T-helper 9 cell (primary cell): ENCODE measurements around the gene ATXN3.

Experiments
- DNase-seq: peaks from one replicate; pipeline ENCODE4 v3.0.0-alpha.2; 2020
- total RNA-seq, 2 donors: gene quantifications; one replicate each; lab custom pipeline; 2026; lab: John Stamatoyannopoulos, UW

Gene ATXN3
- 33.3 to 80.0 reads per million in 2 donors for total RNA-seq

DNA sequence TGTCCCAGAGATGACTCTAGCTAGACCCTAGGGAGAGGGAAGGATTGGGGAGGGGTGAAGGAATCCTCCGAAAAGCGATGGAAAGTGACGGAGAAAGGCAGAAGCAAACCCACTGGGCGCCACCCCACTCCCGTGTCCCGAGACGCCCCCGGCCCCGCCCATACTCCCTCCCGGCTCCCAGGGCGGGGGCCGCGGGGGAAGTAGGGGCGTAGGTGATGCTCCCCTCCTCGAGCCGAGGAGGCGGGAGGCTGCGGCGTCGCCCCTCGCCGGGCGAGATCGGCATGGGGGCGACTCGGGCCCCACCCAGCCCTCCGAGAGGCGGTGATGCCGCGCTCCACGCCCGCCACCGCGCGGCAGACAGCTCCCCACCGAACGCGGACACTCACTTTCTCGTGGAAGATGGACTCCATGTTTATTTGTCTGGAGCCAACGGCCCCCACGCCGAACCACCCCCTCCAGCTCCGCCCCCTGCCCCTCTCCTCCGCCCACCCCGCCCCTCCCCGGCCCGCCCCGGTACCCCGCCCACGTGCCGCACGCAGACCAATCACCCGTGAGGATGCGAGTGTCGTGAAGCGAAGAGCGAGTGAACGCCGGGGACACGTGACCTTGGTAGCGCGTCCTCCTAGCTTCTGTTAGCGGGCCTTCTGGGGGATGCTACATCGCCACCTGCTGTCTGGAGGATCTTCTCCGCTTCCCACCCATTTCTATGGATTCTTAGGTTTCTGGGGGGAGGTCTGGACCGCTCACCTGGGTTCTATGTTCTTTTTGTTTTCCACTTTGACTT is at the start of gene ATXN3:
Gene ATXN3, minus strand, starts transcription at position 440 of the 784 bp plus-strand sequence. Its CDS starts 30 bp downstream, at position 410.
- DNase-seq: peak; percentile 95

DNA sequence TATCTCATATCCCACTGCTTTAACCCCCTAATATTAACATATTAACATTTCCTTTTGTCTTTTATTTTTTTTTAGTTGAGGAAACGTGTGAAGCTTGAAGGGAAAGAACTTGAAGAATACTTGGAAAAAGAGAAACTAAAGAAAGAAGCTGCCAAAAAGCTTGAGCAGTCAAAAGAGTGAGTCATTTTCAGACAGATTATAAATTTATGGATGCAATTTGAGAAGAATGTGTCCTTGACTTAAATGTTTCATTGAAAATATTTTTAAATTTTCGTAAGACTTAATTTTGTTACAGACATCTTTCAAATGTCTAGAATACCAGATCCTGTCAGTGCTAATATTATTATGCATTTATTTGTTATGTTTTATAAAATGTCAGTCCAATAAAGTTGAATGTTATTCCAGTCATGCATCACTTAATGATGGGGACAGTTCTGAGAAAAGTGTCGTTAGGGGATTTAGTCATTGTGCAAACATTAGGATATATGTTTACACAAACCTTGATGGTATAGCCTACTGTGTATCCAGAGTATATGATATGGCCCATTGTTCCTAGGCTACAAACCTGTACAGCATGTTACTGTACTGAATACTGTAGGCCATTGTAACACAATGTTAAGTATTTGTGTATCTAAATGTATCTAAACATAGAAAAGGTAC is 48.0 kb upstream of the ATXN3 start:
- no peak for DNase-seq

- DNase-seq: no peak
Measured at GRCh38 chr14:92153581-92153980, 47.2 kb upstream of the ATXN3 start.

GRCh38 chr14:92144708-92145107 is 38.3 kb upstream of the ATXN3 start:
- DNase-seq: no peak

- DNase-seq: no peak
Measured at GRCh38 chr14:92143962-92144361, 37.6 kb upstream of the ATXN3 start.

DNA sequence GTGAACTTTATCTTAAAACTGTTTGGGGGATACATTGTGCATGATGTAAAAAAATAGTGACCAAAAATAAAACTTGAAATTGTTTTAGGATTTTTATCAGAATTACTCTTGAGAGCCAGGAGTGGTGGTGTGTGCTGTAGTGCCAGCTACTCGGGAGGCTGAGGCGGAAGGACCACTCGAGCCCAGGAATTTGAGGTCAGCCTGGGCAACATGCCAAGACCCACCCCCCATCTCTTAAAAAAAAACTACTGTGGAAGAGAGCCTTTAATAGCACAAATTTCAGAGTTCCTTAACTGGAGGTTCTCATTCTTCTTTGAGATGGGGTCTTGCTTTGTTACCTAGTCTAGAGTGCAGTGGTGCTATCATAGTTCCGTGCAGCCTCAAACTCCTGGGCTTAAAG is 36.9 kb upstream of the ATXN3 start:
- DNase-seq: no peak

GRCh38 chr14:92135269-92135668 is 28.9 kb upstream of the ATXN3 start:
- no peak for DNase-seq

DNA sequence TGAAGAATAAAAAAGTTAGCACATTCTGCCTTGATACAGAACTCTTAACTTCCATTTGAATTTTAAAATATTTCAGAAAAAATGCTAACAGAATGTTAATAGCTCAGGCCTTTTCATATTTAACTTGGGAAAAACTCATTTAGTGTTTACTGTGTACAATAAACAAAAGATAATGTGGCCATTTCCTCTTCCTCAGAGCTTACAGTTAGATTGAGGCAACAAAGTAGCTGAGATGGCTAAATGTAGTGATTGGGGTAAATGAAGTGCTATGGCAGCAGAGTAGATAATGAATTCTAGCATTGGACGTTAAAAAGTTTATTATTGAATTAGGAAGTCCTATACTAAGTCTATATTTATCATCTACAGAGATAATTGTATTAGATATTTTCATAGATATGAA is 28.1 kb upstream of the ATXN3 start:
- no peak for DNase-seq

DNA sequence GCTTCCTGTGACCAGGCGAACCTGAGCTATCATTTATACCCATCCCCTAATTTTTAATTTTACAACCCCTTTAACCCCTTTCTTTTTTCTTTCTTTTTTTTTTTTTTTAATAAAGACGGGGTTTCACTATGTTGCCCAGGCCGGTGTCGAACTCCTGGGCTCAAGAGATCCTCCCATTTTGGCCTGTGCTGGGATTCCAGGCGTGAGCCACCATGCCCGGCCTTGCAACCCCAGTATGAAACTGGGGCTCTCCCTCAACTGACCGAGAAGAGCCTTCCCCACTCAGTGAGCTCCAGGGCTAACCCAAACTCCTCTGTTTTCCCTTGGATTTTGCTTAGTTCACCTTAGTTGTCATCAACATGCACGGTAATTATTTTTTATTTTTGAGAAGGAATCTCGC is 16.4 kb upstream of the ATXN3 start:
- DNase-seq: no peak

DNA sequence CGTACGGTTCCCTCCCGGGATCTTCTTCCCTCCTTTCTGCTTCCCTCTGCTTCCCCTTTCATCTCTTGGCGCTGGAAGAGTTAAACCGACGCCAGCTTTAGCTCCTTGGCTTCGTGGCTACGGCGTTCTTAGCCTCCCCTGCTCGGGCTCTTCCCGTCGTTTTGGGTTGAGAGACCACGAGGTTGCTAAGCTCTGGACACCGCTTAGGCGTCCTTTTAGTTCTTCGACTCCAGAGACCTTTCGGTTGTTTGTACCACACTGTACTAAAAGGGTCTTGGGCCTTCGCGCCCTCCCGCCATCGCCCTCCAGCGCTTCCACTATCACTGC is 15.9 kb upstream of the ATXN3 start:
- DNase-seq: no peak

DNA sequence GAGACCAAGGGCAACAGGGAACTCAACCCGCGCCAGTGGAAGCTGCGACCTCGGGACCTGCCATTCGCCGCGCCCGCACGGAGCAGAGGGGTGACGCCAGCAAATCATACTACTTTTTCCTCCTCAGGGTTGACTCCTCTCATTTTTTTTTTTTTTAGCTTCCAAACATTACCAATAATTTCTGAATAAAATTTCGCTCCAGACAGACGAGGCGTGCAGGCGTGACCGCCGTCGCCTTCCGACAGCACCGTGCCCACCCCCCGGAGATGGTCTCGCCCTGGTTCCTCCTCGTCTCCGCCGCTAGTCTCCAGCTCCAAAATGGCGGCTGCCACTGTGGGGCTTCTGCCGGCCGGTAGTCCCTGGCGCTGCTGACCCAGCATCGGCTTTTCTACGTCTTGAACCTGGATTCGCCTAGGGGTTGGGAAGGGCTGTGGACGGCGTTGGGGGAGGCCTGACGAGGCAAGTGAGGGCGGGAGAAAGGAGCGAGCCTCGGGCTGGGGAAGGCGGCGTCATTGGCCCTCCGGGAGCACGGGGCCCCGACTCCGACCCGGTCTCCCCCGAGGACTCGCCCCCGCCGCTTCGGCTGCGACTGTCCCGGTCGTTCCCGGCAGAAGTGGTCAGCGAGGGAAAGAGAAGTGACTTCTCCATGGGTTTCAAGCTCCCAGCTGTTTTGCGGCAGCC is 15.4 kb upstream of the ATXN3 start, which contains the start of the genes CPSF2 and NDUFB1:
Gene CPSF2, plus strand, starts transcription at position 300 of the 681 bp plus-strand sequence. CDS start 9,016 bp downstream, outside the sequence.
Gene NDUFB1, minus strand, starts transcription at position 37 of the 681 bp plus-strand sequence. CDS start 4,069 bp downstream, outside the sequence.
- peak; percentile 80 for DNase-seq

DNA sequence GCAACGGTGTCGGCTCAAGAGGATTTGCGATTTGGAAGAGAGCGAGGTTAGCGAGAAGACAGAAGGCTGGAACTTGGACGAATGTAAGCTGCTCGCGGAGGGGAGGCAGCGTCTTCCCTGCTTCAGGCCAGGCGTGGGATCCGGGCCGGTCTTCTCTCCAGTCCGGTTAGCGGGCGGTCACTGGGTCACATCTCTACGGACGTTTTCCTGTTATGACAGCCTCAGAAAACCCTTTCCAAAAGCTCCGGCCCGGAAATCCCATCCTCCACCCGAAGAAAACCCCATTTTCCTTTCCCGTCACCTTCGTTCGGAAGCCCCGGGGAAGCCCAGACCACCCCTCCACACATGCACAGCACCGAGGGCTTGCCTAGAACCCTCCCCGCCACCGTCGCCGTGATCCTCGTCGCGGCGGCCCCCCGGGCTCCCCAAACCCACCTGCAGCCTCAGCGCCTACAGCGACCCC is 14.9 kb upstream of the ATXN3 start:
- no peak for DNase-seq

DNA sequence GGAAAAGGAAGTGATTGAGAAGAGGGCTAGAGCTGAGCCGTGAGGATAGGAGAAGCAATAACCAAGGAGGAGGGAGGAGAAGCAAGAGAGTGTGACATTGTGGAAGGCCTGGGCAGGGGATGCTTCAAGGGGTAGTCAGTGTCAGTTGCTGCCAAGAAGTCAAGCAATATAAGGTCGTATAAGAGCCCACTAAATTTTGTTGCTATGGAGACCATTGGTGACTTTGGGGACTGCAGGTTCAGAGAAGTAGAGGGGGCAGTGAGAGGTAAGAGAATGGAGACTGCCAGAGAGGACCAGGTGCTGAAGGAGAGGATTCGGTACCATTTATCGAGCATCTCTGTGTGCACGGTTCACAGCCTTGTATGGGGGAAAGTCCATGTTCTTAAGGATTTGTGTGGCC is 3.1 kb upstream of the ATXN3 start:
- DNase-seq: no peak

GRCh38 chr14:92108345-92109254 is 2.2 kb upstream of the ATXN3 start:
- no peak for DNase-seq

- peak; percentile 6 for DNase-seq
Measured at GRCh38 chr14:92105893-92106142, 564 bp downstream of the ATXN3 start.

DNA sequence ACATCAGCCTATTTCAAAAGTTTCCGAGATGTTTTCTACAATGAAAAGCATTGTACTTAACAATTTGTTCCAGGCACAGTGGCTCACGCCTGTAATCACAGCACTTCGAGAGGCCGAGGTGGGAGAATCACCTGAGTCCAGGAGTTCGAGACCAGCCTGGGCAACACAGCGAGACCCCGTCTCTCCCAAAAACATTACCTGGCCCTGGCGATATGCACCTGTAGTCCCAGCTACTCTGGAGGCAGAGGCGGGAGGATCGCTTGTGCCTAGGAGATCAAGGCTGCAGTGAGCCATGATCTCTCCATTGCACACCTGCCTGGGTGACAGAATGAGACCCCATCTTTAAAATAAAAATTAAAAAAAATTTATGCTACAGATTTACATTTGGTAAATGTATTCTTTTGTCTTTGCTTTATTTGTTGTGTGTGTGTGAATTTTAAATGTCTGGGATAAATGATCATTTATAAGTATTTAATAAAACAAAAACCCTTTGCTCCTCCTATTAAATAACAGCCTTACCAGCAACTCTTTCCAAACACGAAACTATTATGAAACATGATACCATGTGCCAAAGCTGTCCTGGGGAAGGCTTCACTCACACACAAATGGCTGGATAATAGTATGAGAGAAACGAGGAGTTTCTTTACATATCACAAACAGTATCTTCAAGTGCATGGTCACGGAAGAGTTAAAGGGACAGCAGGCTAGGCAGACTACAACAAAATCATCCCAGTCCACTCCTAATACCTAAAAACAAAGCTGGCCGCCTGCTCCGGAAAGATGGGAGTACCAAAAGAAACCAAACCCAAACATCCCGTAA is 1.1 kb downstream of the ATXN3 start:
- DNase-seq: no peak

- no peak for DNase-seq
Measured at GRCh38 chr14:92103363-92103989, 2.9 kb downstream of the ATXN3 start.

DNA sequence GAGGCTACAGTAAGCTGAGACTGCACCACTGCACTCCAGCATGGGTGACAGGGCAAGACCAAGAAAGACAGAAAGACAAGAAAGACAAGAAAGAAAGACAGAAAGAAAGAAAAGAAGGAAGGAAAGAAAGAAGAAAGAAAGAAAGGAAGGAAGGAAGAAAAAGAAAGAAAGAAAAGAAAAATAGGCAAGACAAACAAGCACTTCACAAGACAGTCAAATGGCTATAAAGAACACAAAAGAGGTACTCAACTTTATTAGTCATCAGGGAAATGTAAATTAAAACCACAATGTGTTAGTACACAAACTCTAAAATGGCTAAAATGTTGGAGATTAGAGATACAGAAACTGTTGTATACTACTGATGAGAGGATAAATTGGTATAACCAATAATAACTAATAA is 6.6 kb downstream of the ATXN3 start:
- DNase-seq: no peak

- DNase-seq: no peak
Measured at GRCh38 chr14:92093320-92093719, 13.1 kb downstream of the ATXN3 start.

DNA sequence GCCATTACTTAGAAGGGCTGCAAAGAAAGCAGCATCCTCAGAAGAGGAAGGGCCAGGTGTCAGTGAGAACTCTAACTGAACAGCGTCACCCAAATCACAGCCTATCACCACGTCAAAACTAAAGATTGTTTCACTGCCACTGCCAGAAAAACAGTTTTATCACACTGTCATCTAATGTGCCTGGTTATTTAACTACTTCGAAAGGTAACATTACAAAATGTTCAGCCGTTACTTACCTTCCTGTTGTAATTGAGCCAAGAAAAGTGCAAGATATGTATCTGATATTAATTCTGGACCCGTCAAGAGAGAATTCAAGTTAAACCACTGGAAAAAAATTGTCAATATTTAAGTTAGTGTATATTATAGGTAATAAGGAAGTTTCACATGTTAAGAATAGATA is 17.9 kb downstream of the ATXN3 start:
- DNase-seq: no peak

- no peak for DNase-seq
Measured at GRCh38 chr14:92074555-92074954, 31.8 kb downstream of the ATXN3 start.
